Neutrophil (primary cell): ENCODE results near the gene ILRUN.

ENCODE experiments used
- H3K27ac ChIP-seq: fragments of 200-600 bp; sonication (generic); 2 replicates; pipeline ENCODE4 v1.5.1; 2016; ENCODE audit warnings: mild to moderate bottlenecking, moderate library complexity
- H3K27me3 ChIP-seq: fragments of 200-600 bp; sonication (generic); 2 replicates; pipeline ENCODE4 v1.6.0; 2016; ENCODE audit warnings: mild to moderate bottlenecking
- H3K36me3 ChIP-seq: fragments of 200-600 bp; sonication (generic); 2 replicates; pipeline ENCODE4 v1.5.1; 2017
- H3K4me1 ChIP-seq, 2 experiments: fragments of 200-600 bp in 1 of 2; sonication (generic) in 1 of 2; 1 replicate in 1 of 2; 2 replicates in 1 of 2; pipeline versions ENCODE4 v1.5.1 to v1.6.1; 2013 to 2016; ENCODE audit warnings: low read depth in 1 of 2, low read length in 1 of 2, mild to moderate bottlenecking in 1 of 2, moderate library complexity in 1 of 2; ENCODE audit not compliant: control insufficient read depth in 1 of 2, insufficient read depth in 1 of 2
- H3K4me3 ChIP-seq, 2 experiments: fragments of 200-600 bp in 1 of 2; sonication (generic) in 1 of 2; 1 replicate in 1 of 2; 2 replicates in 1 of 2; pipeline ENCODE4 v1.5.1; 2013 to 2016; ENCODE audit warnings: low read depth in 1 of 2, low read length in 1 of 2, mild to moderate bottlenecking in 1 of 2, moderate library complexity in 1 of 2
- H3K9me3 ChIP-seq: fragments of 200-600 bp; sonication (generic); 2 replicates; pipeline ENCODE4 v1.5.1; 2016
- TF ChIP-seq, protein P1 (sequence below): fragments of 200-600 bp; sonication (generic); IDR thresholded peaks from 2 replicates; pipeline ENCODE4 v1.5.1; 2016; ENCODE audit warnings: antibody characterized with exemption

The ILRUN gene

DNA sequence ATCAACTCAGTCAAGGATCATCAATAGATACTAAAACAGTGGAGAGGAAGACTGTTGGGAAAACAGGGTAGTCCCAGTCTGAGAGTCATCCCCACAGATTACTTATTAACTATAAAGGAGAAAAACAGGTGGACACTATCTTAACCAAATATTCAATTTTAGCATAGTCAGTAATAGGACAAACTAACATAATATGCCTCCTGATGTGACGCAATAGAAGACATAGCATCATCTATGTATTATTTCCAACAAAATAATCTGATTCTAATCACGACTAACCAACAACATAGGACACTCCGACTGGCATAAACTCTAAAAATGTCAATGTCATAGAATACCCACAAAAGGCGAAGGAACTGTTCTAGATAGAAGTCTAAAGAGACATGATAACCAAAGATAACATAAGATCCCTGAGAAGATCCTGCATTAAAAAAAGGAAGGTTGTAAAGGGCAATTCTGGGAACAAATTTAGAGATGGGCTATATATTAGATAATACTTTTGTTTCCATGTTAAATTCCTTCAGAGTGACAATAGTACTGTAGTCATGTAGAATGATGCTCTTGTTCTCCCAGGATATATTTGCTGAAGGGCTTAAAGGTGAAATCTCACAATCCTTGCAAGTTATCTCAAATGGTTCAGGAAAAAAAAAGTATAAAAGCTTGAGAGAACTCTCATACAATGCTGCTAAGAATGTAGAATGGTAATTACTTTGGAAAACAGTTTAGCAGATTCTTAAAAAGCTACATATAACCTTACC is 28.9 kb downstream of the ILRUN start:
- H3K4me3 ChIP-seq, result no peak overlapping the region
- TF ChIP-seq, protein P1, sequence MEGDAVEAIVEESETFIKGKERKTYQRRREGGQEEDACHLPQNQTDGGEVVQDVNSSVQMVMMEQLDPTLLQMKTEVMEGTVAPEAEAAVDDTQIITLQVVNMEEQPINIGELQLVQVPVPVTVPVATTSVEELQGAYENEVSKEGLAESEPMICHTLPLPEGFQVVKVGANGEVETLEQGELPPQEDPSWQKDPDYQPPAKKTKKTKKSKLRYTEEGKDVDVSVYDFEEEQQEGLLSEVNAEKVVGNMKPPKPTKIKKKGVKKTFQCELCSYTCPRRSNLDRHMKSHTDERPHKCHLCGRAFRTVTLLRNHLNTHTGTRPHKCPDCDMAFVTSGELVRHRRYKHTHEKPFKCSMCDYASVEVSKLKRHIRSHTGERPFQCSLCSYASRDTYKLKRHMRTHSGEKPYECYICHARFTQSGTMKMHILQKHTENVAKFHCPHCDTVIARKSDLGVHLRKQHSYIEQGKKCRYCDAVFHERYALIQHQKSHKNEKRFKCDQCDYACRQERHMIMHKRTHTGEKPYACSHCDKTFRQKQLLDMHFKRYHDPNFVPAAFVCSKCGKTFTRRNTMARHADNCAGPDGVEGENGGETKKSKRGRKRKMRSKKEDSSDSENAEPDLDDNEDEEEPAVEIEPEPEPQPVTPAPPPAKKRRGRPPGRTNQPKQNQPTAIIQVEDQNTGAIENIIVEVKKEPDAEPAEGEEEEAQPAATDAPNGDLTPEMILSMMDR, result no peak
- H3K9me3 ChIP-seq, result no peaks in the 10 kb centered on the region
- no peak overlapping the region for H3K27ac ChIP-seq
- no peaks in the 10 kb centered on the region for H3K36me3 ChIP-seq
- H3K4me1 ChIP-seq, result peaks cover 19 to 24% of the 10 kb centered on the region in 2 experiments
- H3K27me3 ChIP-seq, result no peaks in the 10 kb centered on the region

DNA sequence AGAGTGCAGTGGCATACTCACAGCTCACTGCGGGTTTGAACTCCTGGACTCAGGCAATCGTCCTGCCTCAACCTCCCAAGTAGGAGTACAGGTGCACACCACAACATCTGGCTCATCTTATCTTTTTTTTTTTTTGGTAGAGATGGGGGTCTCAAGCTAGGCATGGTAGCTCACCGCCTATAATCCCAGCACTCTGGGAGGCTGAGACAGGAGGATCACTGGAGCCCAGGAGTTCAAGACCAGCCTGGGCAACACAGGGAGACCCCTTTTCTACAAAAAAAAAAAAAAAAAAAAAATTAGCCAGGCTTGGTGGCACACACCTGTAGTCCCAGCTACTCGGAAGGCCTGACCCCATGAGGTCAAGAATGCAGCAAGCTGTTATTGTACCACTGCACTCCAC is 31.5 kb downstream of the ILRUN start:
- Histone ChIP-seq H3K27ac (peak overlapping the region; percentile 55), H3K27me3 (no peaks in the 10 kb centered on the region), H3K36me3 (no peaks in the 10 kb centered on the region), H3K9me3 (no peaks in the 10 kb centered on the region), H3K4me1 (peaks cover 13 to 16% of the 10 kb centered on the region in 2 experiments), H3K4me3 (no peak overlapping the region)
- TF ChIP-seq, protein P1, result no peak

DNA sequence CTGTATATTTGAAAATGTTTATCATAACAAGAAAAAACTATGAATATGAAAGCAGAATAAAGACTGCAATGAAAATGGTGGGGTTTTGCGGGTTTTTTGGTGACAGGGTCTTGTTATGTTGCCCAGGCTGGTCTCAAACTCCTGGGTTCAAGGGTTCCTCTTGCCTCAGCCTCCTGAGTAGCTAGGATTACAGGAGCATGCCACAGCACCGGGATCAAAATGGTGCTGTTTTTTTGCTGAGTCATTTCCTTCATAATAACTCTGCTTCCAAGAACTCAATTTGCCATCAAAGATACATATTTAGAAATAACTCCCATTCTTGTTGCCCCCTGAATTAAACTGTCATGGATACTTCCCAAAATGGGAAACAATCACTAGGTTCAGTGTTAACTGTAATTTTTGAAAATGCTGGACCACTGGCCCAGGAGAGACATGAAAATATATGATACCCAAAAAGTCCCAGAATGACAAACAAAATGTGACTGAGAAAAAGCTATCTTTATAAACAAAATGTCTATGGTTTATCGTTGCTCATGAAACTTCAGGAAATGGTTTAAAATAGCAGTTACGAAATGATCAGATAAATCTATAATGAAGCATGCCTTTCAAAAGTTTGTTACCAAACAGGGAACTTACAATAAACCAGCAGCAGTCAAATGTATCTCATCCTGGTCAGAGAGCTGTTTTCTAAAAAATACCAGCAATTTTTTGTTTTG is 32.2 kb downstream of the ILRUN start:
- H3K36me3 ChIP-seq, result no peaks in the 10 kb centered on the region
- H3K4me3 ChIP-seq, result no peak overlapping the region
- H3K9me3 ChIP-seq, result no peaks in the 10 kb centered on the region
- peak overlapping the region; percentile 55 for H3K27ac ChIP-seq
- H3K27me3 ChIP-seq, result no peaks in the 10 kb centered on the region
- TF ChIP-seq, protein P1, result no peak
- H3K4me1 ChIP-seq, result peaks cover 13 to 16% of the 10 kb centered on the region in 2 experiments

DNA sequence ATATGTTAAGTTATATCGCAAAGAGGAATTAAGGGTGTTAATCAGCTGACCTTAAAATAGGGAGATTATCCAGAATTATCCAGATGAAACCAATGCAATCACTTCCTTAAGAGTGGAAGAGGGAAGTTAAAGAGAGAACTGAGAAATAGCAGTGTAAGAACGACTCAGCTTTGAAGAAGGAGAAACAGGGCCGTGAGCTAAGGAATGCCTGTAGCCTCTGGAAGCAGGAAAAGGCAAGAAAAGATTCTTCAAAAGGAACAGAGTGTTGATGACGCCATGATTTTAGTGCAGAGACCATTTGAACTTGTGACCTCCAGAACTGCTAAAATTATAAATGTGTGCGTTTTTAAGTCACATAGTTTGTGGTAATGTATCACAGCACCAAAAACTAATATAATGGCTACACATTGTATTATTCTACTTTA is 32.7 kb downstream of the ILRUN start:
- H3K4me3 ChIP-seq, result no peak overlapping the region
- no peaks in the 10 kb centered on the region for H3K36me3 ChIP-seq
- H3K27me3 ChIP-seq, result no peaks in the 10 kb centered on the region
- H3K9me3 ChIP-seq, result no peaks in the 10 kb centered on the region
- peaks cover 13 to 16% of the 10 kb centered on the region in 2 experiments for H3K4me1 ChIP-seq
- peak overlapping the region; percentile 55 for H3K27ac ChIP-seq
- TF ChIP-seq, protein P1, result no peak

DNA sequence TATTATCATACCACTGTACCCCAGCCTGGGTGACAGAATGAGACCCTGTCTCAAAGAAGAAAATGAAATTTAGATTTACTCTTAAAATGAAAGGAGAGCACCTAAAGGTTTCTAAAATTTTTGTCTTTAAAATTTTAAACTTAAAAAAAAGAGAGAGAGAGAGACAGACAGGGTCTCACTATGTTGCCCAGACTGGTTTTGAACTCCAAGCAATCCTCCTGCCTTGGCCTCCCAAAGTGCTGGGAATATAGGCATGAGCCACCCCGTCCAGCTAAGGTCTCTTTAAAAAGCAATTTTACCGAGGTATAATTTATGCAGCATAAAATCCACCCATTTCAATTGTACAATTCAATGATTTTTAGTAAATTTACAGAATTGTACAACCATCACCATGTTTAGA is 33.2 kb downstream of the ILRUN start:
- Histone ChIP-seq H3K27me3 (no peaks in the 10 kb centered on the region), H3K36me3 (no peaks in the 10 kb centered on the region), H3K4me3 (no peak overlapping the region), H3K4me1 (peaks cover 13 to 16% of the 10 kb centered on the region in 2 experiments), H3K27ac (peak overlapping the region; percentile 55), H3K9me3 (no peaks in the 10 kb centered on the region)
- TF ChIP-seq, protein P1, result no peak
